Stimulated activated CD8-positive, alpha-beta memory T cell treated with anti-CD3 and anti-CD28 coated beads, Interleukin-7, amount 100 ng/mL, for 4 hours (primary cell): ENCODE measurements around the gene RHOB.
"Not testable (repeated sequence)": the region's sequence is repeated elsewhere in the genome, so short reads cannot be mapped to it uniquely, and the experiment has no call there.

Source experiments
- DNase-seq, 2 donors: peaks; one replicate each; pipeline ENCODE4 v3.0.0-alpha.2; 2020; ENCODE audit warnings: low read depth in 2 of 2

RHOB gene

DNA sequence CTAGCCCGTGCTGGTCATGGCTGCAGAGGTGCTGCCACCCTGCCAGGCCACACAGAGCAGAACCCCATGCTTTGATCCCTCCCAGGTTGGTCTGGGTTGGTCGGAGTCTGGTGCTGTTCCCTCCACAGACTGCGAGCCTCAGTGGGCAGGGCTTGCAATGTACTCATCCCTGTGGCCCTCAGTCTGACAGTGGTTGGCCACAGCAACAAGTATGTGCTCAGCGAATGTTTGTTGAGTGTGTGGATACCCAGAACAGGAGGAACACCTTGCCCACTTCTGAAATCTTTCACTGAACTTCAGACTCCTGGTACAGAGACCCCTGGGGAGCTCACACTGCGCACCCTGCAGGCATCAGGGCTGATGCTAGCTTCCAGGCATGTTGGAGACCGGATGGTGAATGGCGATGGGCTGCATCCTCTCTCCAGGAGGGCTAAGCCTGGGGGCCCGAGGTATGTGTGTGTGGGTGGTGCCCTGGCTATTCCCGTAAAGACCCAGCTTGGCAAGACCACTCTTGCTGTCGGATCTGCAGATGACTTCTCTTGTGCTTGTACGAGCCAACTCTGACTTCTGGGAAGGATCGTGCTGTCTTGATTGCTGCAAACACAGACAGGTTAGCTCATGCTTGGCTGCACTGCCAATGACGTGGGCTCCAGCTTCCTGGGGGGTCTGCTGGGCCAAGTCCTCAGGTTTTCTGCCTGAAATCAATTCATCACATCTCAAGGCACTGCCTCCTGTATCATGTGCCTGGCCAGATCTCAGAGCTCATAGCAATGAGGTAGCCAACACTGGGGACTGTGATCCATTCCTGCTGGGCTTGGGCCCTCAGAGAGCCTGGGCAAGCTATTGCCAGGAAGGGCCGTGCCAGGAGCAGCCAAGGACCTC, 43.7 kb downstream of the RHOB start:
- DNase-seq, result no peak

DNA sequence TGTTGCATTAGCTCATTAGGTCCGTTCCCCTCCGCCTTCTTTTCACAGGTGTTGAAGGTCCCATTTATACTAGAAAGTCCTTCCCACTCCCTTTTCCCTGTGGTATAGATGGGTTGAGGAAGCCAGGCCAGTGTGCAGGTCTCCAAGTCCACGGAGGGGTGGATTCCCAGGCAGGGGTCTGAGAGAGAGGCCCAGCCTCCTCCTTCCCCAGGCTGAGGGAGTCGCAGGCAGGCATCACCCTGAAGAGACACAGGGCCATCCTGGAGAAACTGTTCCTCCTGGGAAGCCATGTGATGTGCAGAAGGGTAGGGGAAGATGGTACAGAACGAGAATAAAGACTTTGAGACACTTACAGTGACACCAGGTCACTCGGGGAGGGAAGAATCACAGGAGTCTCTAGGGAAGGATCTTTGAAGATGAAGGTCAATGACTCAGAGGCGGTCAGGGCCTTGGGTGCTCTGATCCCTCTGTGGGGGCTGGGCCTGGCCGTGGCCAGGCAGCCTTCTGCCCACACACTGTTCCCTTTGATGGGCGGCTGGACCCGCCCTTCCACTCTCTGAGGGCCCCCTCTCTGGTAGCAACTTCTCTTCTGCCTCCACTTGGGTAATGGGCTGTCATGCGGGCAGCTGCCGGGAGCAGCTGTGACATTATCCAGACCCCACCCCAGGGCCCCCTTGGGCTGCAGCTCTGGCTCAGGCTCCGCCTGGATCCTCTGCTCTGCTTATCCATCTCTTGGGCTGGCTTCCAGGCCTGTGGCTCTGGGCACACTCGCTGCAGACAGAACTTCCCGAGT, 45.1 kb downstream of the RHOB start:
- no peak for DNase-seq

DNA sequence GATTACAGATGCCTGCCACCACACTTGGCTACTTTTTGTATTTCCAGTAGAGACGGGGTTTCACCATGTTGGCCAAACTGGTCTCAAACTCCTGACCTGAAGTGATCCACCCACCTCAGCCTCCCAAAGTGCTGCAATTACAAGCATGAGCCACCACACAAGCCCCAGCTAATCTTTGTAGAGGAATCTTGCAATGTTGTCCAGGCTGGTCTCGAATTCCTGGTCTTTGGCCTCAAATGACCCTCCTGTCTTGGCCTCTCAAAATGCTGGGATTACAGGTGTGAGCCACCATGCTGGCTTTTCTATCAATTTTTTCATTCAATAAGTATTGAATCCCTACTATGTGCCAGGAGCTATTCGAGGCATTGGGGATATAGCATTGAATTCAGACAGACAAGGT, 46.2 kb downstream of the RHOB start:
- DNase-seq, result not testable (repeated sequence)

DNA sequence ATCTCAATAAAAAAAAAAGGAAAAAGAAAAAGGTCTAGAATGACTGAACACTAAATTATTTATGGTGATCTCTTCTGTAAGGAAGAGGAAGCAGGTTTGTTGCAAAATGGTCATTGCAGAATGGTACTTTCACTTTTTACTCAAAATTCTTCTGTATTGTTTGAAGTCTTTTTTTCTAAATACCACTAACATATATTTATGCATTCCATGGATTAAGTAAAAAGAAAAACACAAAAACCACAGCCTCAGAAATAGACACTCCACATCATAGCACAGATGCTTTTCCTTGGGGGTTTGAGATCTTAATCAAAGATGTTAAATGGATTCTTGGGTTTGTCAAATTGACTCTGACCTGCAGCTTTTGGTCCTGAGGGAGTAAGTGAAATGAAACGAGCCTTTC, 47.4 kb downstream of the RHOB start:
- no peak for DNase-seq

DNA sequence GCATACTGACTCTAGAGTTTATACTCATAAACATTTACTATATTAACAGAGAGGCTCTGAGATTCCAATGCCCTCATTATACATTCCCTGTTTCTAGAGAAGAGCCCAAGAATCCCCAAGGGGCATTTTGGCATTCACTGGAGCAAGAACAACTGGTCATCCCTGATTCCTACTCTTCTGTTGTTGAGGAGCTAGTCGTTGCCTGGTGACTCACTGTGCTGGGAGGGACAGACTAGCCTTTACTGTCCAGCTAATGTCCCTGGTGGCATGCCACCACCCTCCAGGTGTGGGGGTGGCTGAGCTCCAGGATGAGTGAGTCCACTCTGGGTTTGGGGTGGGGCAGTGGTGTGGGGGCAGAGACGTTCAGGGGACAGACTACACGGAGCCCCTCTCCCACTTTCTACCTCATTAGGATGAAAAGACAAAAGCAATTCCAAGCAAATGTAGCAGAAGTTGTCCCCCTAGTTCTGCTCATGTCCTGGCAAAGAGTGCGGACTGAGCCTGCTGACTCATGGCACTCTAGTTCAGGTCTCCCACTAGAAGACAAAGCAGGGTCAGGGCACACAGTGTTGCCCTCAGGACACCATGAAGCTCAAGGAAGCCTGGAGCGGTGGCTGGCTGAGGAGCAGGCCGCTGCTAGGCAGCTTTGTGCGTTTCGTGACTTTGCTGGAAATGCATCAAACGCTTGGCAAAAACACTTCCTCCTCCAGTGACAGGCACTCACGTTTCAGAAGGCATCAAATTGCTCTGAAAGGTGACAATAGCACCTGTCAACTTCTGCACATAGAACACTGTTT, 49.4 kb downstream of the RHOB start:
- DNase-seq, result no peak

DNA sequence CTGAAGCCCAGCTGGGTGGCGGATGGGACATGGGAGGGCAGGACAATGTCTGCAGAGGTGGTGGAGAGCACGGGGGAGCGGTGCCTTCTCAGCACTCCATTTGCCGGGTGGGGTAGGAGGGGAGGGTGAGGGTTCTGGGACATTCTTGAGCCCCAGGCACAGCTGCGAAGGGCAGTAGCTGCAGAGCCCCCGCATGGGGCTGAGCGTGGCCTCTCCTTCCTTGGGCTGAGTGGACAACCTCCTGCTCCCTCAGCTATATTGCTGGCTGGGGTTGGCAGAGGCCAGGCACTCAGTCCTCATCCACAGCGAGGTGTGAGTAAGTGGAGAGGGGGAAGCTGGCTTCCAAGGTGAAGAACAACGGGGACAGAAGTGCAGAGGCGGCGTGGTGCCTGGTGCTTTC, 50.1 kb downstream of the RHOB start:
- DNase-seq, result no peak
